C4-2B (cell line): ENCODE results near the gene ATG7.

Source experiments
- ZFX ChIP-seq: fragments of 450-650 bp; IDR thresholded peaks from 2 replicates; pipeline ENCODE4 v1.6.1; 2017
- TF ChIP-seq, protein P1 (sequence below): fragments of 450-650 bp; conservative IDR thresholded peaks from 2 replicates; pipeline ENCODE4 v1.5.1; 2017; ENCODE audit warnings: mild to moderate bottlenecking

DNA sequence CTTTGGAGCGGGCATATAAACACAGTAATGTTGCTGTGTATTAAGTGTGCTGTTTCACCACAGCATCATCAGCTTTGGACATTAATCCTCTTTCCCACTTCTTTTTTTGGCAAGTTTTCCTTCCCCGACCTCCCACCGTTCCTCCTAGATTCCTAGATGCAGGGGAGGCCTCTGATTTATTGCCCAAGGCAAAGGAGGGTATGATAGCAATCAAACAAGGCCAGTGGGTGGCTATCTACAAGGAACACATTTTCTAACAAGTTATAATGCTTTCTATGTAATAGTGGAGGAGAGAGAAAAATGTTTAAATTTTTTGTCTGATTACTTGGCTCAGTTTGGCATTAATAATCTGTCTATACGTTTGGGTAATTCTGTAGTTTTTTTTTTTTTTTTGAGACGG is 38.1 kb downstream of the ATG7 start:
- TF ChIP-seq, protein P1, sequence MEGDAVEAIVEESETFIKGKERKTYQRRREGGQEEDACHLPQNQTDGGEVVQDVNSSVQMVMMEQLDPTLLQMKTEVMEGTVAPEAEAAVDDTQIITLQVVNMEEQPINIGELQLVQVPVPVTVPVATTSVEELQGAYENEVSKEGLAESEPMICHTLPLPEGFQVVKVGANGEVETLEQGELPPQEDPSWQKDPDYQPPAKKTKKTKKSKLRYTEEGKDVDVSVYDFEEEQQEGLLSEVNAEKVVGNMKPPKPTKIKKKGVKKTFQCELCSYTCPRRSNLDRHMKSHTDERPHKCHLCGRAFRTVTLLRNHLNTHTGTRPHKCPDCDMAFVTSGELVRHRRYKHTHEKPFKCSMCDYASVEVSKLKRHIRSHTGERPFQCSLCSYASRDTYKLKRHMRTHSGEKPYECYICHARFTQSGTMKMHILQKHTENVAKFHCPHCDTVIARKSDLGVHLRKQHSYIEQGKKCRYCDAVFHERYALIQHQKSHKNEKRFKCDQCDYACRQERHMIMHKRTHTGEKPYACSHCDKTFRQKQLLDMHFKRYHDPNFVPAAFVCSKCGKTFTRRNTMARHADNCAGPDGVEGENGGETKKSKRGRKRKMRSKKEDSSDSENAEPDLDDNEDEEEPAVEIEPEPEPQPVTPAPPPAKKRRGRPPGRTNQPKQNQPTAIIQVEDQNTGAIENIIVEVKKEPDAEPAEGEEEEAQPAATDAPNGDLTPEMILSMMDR, result no peak
- TF ChIP-seq ZFX, result no peak
